ACC112 (cell line): ENCODE measurements around the gene FITM2.
"Not testable (repeated sequence)": the region's sequence is repeated elsewhere in the genome, so short reads cannot be mapped to it uniquely, and the experiment has no call there.

ENCODE experiments used
- H2AFZ ChIP-seq: fragments of 200-600 bp; sonication (generic); one replicate; pipeline ENCODE4 v1.6.0; 2017; ENCODE audit warnings: antibody characterized with exemption, low read length; ENCODE audit not compliant: unreplicated experiment
- H3K27ac ChIP-seq: fragments of 200-600 bp; sonication (generic); 2 replicates; pipeline ENCODE4 v1.5.1; 2014; ENCODE audit warnings: low read depth, mild to moderate bottlenecking, antibody characterized with exemption, low read length, moderate library complexity
- H3K27me3 ChIP-seq: fragments of 200-600 bp; sonication (generic); 2 replicates; pipeline ENCODE4 v1.6.1; 2014; ENCODE audit warnings: mild to moderate bottlenecking, antibody characterized with exemption, low read length, moderate library complexity, mixed read lengths; ENCODE audit not compliant: insufficient read depth
- H3K36me3 ChIP-seq: fragments of 200-600 bp; sonication (generic); 2 replicates; pipeline ENCODE4 v1.6.1; 2016; ENCODE audit warnings: mild to moderate bottlenecking, antibody characterized with exemption, low read length, moderate library complexity, mixed read lengths; ENCODE audit not compliant: insufficient read depth
- H3K4me1 ChIP-seq: fragments of 200-600 bp; sonication (generic); one replicate; pipeline ENCODE4 v1.6.1; 2016; ENCODE audit warnings: low read length, mixed read lengths; ENCODE audit not compliant: insufficient read depth, unreplicated experiment, control insufficient read depth
- H3K4me3 ChIP-seq: fragments of 200-600 bp; sonication (generic); 2 replicates; pipeline ENCODE4 v1.5.1; 2014; ENCODE audit warnings: mild to moderate bottlenecking, low read depth, low read length
- H3K79me2 ChIP-seq: fragments of 200-600 bp; sonication (generic); one replicate; pipeline ENCODE4 v1.6.0; 2016; ENCODE audit warnings: low read length; ENCODE audit not compliant: control insufficient read depth, unreplicated experiment, insufficient read depth

FITM2 gene

GRCh38 chr20:44331201-44331600, 20.2 kb upstream of the FITM2 start:
- no peak overlapping the region for H2AFZ ChIP-seq
- H3K27ac ChIP-seq, result no peak overlapping the region
- H3K79me2 ChIP-seq, result no peaks in the 10 kb centered on the region
- no peak overlapping the region for H3K4me3 ChIP-seq
- no peaks in the 10 kb centered on the region for H3K4me1 ChIP-seq
- 0 out of 2 replicates have a peak, but pooled peaks cover 8% of the 10 kb centered on the region for H3K27me3 ChIP-seq
- no peaks in the 10 kb centered on the region for H3K36me3 ChIP-seq

GRCh38 chr20:44328428-44328827, 17.4 kb upstream of the FITM2 start:
- H3K4me3 ChIP-seq, result no peak overlapping the region
- H3K27me3 ChIP-seq, result no peaks in the 10 kb centered on the region

GRCh38 chr20:44327748-44328147, 16.7 kb upstream of the FITM2 start:
- H3K27ac ChIP-seq, H3K4me1 ChIP-seq, H2AFZ ChIP-seq, H3K4me3 ChIP-seq, H3K27me3 ChIP-seq, H3K79me2 ChIP-seq, H3K36me3 ChIP-seq: not testable (repeated sequence)

More at GRCh38 chr20:44328428-44328827, 17.4 kb upstream of the FITM2 start:
- Histone ChIP-seq H3K79me2 (no peaks in the 10 kb centered on the region), H2AFZ (no peak overlapping the region), H3K36me3 (no peaks in the 10 kb centered on the region), H3K27ac (no peak overlapping the region), H3K4me1 (no peaks in the 10 kb centered on the region)

- H3K79me2 ChIP-seq, result no peaks in the 10 kb centered on the region
- peak overlapping the region; percentile 68 for H3K4me3 ChIP-seq
- H2AFZ ChIP-seq, result peak overlapping the region; percentile 75
Measured at GRCh38 chr20:44326391-44327159, 15.6 kb upstream of the FITM2 start.

GRCh38 chr20:44324343-44324742, 13.3 kb upstream of the FITM2 start:
- Histone ChIP-seq H3K36me3 (no peaks in the 10 kb centered on the region), H3K27me3 (no peaks in the 10 kb centered on the region), H3K79me2 (no peaks in the 10 kb centered on the region), H3K27ac (no peak overlapping the region), H3K4me1 (no peaks in the 10 kb centered on the region), H2AFZ (no peak overlapping the region), H3K4me3 (no peak overlapping the region)

More at GRCh38 chr20:44326391-44327159, 15.6 kb upstream of the FITM2 start:
- Histone ChIP-seq H3K27ac (no peak overlapping the region), H3K4me1 (no peaks in the 10 kb centered on the region), H3K27me3 (no peaks in the 10 kb centered on the region), H3K36me3 (no peaks in the 10 kb centered on the region)

- H3K4me1 ChIP-seq, result no peaks in the 10 kb centered on the region
- no peaks in the 10 kb centered on the region for H3K36me3 ChIP-seq
- 0 out of 2 replicates have a peak, but pooled peaks cover 9% of the 10 kb centered on the region for H3K27me3 ChIP-seq
- no peak overlapping the region for H3K27ac ChIP-seq
- no peak overlapping the region for H2AFZ ChIP-seq
- H3K4me3 ChIP-seq, result no peak overlapping the region
- no peaks in the 10 kb centered on the region for H3K79me2 ChIP-seq
Measured at GRCh38 chr20:44319839-44320422, 8.9 kb upstream of the FITM2 start.

GRCh38 chr20:44314870-44315269, 3.9 kb upstream of the FITM2 start:
- 0 out of 2 replicates have a peak, but pooled peaks cover 9% of the 10 kb centered on the region for H3K27me3 ChIP-seq
- no peaks in the 10 kb centered on the region for H3K79me2 ChIP-seq
- H3K36me3 ChIP-seq, result no peaks in the 10 kb centered on the region
- no peak overlapping the region for H3K4me3 ChIP-seq
- no peak overlapping the region for H2AFZ ChIP-seq
- no peak overlapping the region for H3K27ac ChIP-seq
- H3K4me1 ChIP-seq, result peaks cover 1% of the 10 kb centered on the region

GRCh38 chr20:44309763-44310663, 989 bp downstream of the FITM2 start:
- H3K4me3 ChIP-seq, result peak overlapping the region; percentile 83
- H3K36me3 ChIP-seq, result no peaks in the 10 kb centered on the region
- peak overlapping the region; percentile 79 for H2AFZ ChIP-seq
- H3K4me1 ChIP-seq, result peaks cover 5% of the 10 kb centered on the region
- H3K79me2 ChIP-seq, result no peaks in the 10 kb centered on the region
- H3K27me3 ChIP-seq, result no peaks in the 10 kb centered on the region
- peak overlapping the region; percentile 19; the same call in 1 of the 2 replicates for H3K27ac ChIP-seq

GRCh38 chr20:44306927-44307326, 4.1 kb downstream of the FITM2 start:
- no peak overlapping the region for H2AFZ ChIP-seq
- H3K4me3 ChIP-seq, result no peak overlapping the region
- H3K36me3 ChIP-seq, result no peaks in the 10 kb centered on the region
- peaks cover 5% of the 10 kb centered on the region for H3K4me1 ChIP-seq
- no peak overlapping the region for H3K27ac ChIP-seq
- no peaks in the 10 kb centered on the region for H3K79me2 ChIP-seq
- H3K27me3 ChIP-seq, result no peaks in the 10 kb centered on the region

- H3K79me2 ChIP-seq, result no peaks in the 10 kb centered on the region
- no peak overlapping the region for H2AFZ ChIP-seq
- H3K4me1 ChIP-seq, result no peaks in the 10 kb centered on the region
- H3K27me3 ChIP-seq, result no peaks in the 10 kb centered on the region
- no peak overlapping the region for H3K27ac ChIP-seq
- no peaks in the 10 kb centered on the region for H3K36me3 ChIP-seq
- H3K4me3 ChIP-seq, result no peak overlapping the region
Measured at GRCh38 chr20:44304383-44304782, 6.6 kb downstream of the FITM2 start.
